HK-2 (cell line): Measurements from ENCODE around the gene TBC1D9B.
"Not testable (repeated sequence)": the region's sequence is repeated elsewhere in the genome, so short reads cannot be mapped to it uniquely, and the experiment has no call there.

ENCODE experiments used
- DNase-seq: peaks from one replicate; pipeline ENCODE4 v3.0.0-alpha.2; 2018; ENCODE audit not compliant: unreplicated experiment

Gene TBC1D9B

GRCh38 chr5:179885491-179886090 lies 22.1 kb downstream of the TBC1D9B start:
- DNase-seq, result no peak

GRCh38 chr5:179883163-179883562 lies 24.5 kb downstream of the TBC1D9B start:
- no peak for DNase-seq

GRCh38 chr5:179882338-179882737 lies 25.4 kb downstream of the TBC1D9B start:
- no peak for DNase-seq

- no peak for DNase-seq
Observed at GRCh38 chr5:179880848-179881590, 26.7 kb downstream of the TBC1D9B start.

GRCh38 chr5:179880066-179880650 lies 27.5 kb downstream of the TBC1D9B start:
- DNase-seq, result no peak

GRCh38 chr5:179879690-179880010 lies 28.0 kb downstream of the TBC1D9B start:
- DNase-seq, result no peak

GRCh38 chr5:179879003-179879689 lies 28.6 kb downstream of the TBC1D9B start:
- DNase-seq, result no peak

- DNase-seq, result no peak
Observed at GRCh38 chr5:179878222-179879002, 29.3 kb downstream of the TBC1D9B start.

- DNase-seq, result no peak
Observed at GRCh38 chr5:179876610-179876952, 31.1 kb downstream of the TBC1D9B start.

GRCh38 chr5:179875741-179876609 lies 31.7 kb downstream of the TBC1D9B start:
- no peak for DNase-seq

- DNase-seq, result no peak
Observed at GRCh38 chr5:179874536-179875292, 33.0 kb downstream of the TBC1D9B start.

- DNase-seq, result no peak
Observed at GRCh38 chr5:179874136-179874535, 33.6 kb downstream of the TBC1D9B start.

GRCh38 chr5:179873588-179874110 lies 34.0 kb downstream of the TBC1D9B start:
- no peak for DNase-seq

- DNase-seq, result no peak
Observed at GRCh38 chr5:179872828-179873575, 34.7 kb downstream of the TBC1D9B start.

GRCh38 chr5:179872055-179872827 lies 35.5 kb downstream of the TBC1D9B start:
- DNase-seq, result no peak

GRCh38 chr5:179871533-179871932 lies 36.2 kb downstream of the TBC1D9B start:
- DNase-seq, result not testable (repeated sequence)

- no peak for DNase-seq
Observed at GRCh38 chr5:179870952-179871351, 36.7 kb downstream of the TBC1D9B start.

- DNase-seq, result no peak
Observed at GRCh38 chr5:179870403-179870903, 37.2 kb downstream of the TBC1D9B start.
